ENCODE data around the gene JMJD8.
A peak's percentile ranks its signal among the peaks of the same experiment; 100 is the strongest.

Gene JMJD8

GRCh38 chr16:692356-693108, 8.4 kb upstream of the JMJD8 start:
- TF ChIP-seq CTCF (IDR thresholded peaks at IDR 0.05; ENCODE audit: extremely low read depth, missing control alignments), result no peak

GRCh38 chr16:691242-691641, 7.1 kb upstream of the JMJD8 start:
- DNase-seq (ENCODE audit: low spot score), result peak; percentile 18

More at GRCh38 chr16:692356-693108, 8.4 kb upstream of the JMJD8 start:
- DNase-seq (ENCODE audit: low spot score), result no peak

- no peak for TF ChIP-seq CTCF (IDR thresholded peaks at IDR 0.05; ENCODE audit: extremely low read depth, missing control alignments)
Observed at GRCh38 chr16:689175-689897, 5.2 kb upstream of the JMJD8 start.

GRCh38 chr16:687499-687898, 3.4 kb upstream of the JMJD8 start:
- no peak for TF ChIP-seq CTCF (IDR thresholded peaks at IDR 0.05; ENCODE audit: extremely low read depth, missing control alignments)

More at GRCh38 chr16:689175-689897, 5.2 kb upstream of the JMJD8 start:
- DNase-seq (ENCODE audit: low spot score), result no peak

GRCh38 chr16:686459-687260, 2.5 kb upstream of the JMJD8 start:
- no peak for DNase-seq (ENCODE audit: low spot score)
- TF ChIP-seq CTCF (IDR thresholded peaks at IDR 0.05; ENCODE audit: extremely low read depth, missing control alignments), result no peak

More at GRCh38 chr16:687499-687898, 3.4 kb upstream of the JMJD8 start:
- no peak for DNase-seq (ENCODE audit: low spot score)

GRCh38 chr16:685967-686366, 1.8 kb upstream of the JMJD8 start:
- TF ChIP-seq CTCF (IDR thresholded peaks at IDR 0.05; ENCODE audit: extremely low read depth, missing control alignments), result no peak
- peak; percentile 29 for DNase-seq (ENCODE audit: low spot score)

GRCh38 chr16:684961-685696, 995 bp upstream of the JMJD8 start:
- TF ChIP-seq CTCF (IDR thresholded peaks at IDR 0.05; ENCODE audit: extremely low read depth, missing control alignments), result no peak

More at GRCh38 chr16:684961-685696, 995 bp upstream of the JMJD8 start:
- no peak for DNase-seq (ENCODE audit: low spot score)
